ENCODE measurements around the gene ADH1C.

ADH1C gene

DNA sequence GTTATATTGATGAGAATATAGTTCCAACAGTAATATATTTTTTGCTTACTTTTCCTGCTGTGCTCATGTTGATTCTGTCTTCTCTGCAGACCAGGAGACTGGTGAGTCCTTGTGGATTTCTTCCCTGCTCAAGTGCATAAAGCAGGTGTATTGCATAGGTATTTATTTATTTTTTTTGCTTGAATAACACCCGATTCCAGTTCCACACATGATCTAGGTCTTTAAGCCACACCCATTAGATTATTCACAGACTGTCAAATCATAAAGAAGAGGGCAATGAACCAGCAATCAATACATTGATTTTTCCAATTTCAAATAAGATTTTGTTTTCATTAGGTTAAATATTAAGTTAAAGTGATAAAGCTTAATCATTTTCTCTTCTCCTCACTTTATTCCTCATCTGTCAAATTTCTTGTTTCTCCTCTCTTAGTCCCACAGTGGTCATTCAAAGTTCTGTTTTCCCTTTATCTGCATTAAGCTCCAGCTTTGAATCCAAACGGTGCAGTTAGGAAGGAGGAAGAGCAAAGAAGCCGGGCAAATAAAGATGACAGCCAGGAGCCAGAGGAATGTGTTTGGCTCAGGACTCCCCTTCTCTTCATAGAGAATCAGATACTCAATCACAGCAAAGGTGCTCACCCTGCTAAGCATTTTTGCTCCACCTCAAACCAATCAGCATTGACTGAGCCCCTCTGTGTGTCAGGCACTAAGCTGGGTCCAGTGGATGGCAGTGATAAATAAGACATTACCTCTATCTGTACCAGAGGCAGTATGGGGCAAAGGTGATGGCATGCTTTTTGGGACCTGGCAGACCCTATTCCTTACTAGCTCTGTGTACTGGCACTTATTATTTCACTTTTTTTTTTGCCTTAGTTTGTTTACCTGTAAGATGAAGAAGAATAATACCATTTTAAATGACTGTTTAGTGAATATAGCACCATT lies 61.4 kb downstream of the ADH1C start, which contains the start of gene ADH1A:
ADH1A (minus strand) TSS at position 138 of the 939 bp plus-strand sequence; CDS start at position 67, 71 bp downstream.
- Mint-ChIP-seq H3K4me3 (no peak within 1 kb of the TSS), H3K27ac (no peak within 1 kb of the TSS), H3K36me3 (no peaks in the 10 kb centered on the region), H3K4me1 (no peaks in the 10 kb centered on the region), H3K9me3 (peaks cover 3% of the 10 kb centered on the region), H3K27me3 (no peaks in the 10 kb centered on the region)
- ATAC-seq: no peak
